ENCODE measurements around the gene OXSR1.

OXSR1 gene

DNA sequence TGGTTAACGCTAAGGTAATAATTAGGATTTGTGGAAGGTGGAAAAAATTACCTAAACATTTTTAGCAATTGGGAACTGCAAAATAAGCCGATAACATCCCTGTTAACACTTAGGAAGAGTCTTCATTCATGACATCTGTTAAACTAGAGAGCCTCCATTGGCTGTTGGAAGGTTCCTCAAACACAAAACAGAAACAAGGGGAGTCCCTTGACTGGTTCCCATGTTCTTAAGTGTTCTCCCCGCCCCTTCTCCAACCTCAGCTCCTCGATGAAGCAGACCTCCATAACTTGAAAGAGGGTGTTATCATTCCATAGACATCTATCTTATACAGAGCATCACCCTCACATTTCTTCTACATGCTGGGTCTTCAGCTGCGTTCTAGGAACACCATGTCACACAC is 102.8 kb downstream of the OXSR1 start:
- Histone ChIP-seq H3K9me3 (replicated peaks in 1 of 2; ENCODE audit: control insufficient read depth in 2 of 2, insufficient read depth in 1 of 2, low read depth in 1 of 2, low read length in 2 of 2) (peaks cover 0 to 1% of the 10 kb centered on the region in 2 donors), H3K18ac (ENCODE audit: low read length) (no peak overlapping the region), H2BK5ac (ENCODE audit: low read length) (no peak overlapping the region), H2BK120ac (ENCODE audit: low read depth, low read length) (no peak overlapping the region), H3K27ac (replicated peaks; ENCODE audit: low read length) (no peak overlapping the region), H3K23ac (ENCODE audit: low read depth, low read length, poor library complexity) (no peak overlapping the region), H2AK5ac (ENCODE audit: low read depth, low read length) (no peak overlapping the region), H3K4me1 (ENCODE audit: control insufficient read depth in 2 of 2, insufficient read depth in 1 of 2, low read depth in 1 of 2, low read length in 2 of 2) (peaks cover 7 to 10% of the 10 kb centered on the region in 2 donors), H3K27me3 (ENCODE audit: control insufficient read depth in 3 of 3, insufficient read depth in 3 of 3, low read depth in 1 of 3, low read length in 3 of 3) (no peaks in the 10 kb centered on the region), H3K14ac (ENCODE audit: low read length) (no peak overlapping the region), H2BK15ac (ENCODE audit: low read length) (no peak overlapping the region), H3K4me2 (ENCODE audit: insufficient read depth, low read length, poor library complexity, severe bottlenecking) (no peak overlapping the region), H3K4me3 (ENCODE audit: low read length in 2 of 2) (no peak overlapping the region), H3K9ac (ENCODE audit: low read depth, low read length, poor library complexity) (no peak overlapping the region), H3K79me1 (ENCODE audit: low read depth, low read length) (no peaks in the 10 kb centered on the region), H2AFZ (ENCODE audit: low read length) (no peak overlapping the region), H3K4ac (ENCODE audit: low read length) (no peak overlapping the region), H4K8ac (ENCODE audit: low read depth, low read length) (no peak overlapping the region), H3K36me3 (replicated peaks in 1 of 2; ENCODE audit: control insufficient read depth in 2 of 2, insufficient read depth in 2 of 2, low read length in 2 of 2) (no peaks in the 10 kb centered on the region), H4K91ac (ENCODE audit: low read depth, low read length, poor library complexity) (no peak overlapping the region), H2BK12ac (ENCODE audit: low read length) (no peak overlapping the region)
- no peak for DNase-seq (ENCODE audit: low spot score)
- no CpG with 5 or more reads among the region's 5 CpGs for WGBS, 2 donors (ENCODE audit: extremely low coverage in 2 of 2, insufficient read length in 2 of 2, insufficient replicate concordance in 1 of 2)

DNA sequence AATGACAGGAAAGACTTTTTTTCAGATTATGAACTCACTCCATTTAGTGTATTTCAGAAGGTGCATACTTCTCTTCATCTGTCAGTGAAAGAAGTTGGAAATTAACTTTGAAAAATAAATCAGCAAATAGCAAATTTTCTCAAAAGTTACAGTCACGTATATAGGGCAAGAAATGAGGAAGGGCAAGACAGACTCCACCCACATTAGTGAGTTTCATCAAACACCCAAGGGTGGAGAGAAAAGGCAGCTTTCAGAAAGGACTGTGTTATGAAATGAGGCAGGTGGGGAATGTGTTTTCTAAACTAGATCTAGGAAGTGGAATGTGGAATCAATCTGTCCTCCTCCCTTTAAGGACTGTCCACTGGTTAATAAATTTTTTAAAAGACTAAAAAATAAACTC is 103.2 kb downstream of the OXSR1 start:
- Histone ChIP-seq H3K27me3 (ENCODE audit: control insufficient read depth in 3 of 3, insufficient read depth in 3 of 3, low read depth in 1 of 3, low read length in 3 of 3) (no peaks in the 10 kb centered on the region), H2BK120ac (ENCODE audit: low read depth, low read length) (no peak overlapping the region), H3K4me2 (ENCODE audit: insufficient read depth, low read length, poor library complexity, severe bottlenecking) (no peak overlapping the region), H3K4ac (ENCODE audit: low read length) (no peak overlapping the region), H4K91ac (ENCODE audit: low read depth, low read length, poor library complexity) (no peak overlapping the region), H2BK12ac (ENCODE audit: low read length) (no peak overlapping the region), H3K9ac (ENCODE audit: low read depth, low read length, poor library complexity) (no peak overlapping the region), H3K4me3 (ENCODE audit: low read length in 2 of 2) (no peak overlapping the region), H2AFZ (ENCODE audit: low read length) (no peak overlapping the region), H4K8ac (ENCODE audit: low read depth, low read length) (no peak overlapping the region), H3K4me1 (ENCODE audit: control insufficient read depth in 2 of 2, insufficient read depth in 1 of 2, low read depth in 1 of 2, low read length in 2 of 2) (peaks cover 7 to 10% of the 10 kb centered on the region in 2 donors), H2BK15ac (ENCODE audit: low read length) (no peak overlapping the region), H3K36me3 (replicated peaks in 1 of 2; ENCODE audit: control insufficient read depth in 2 of 2, insufficient read depth in 2 of 2, low read length in 2 of 2) (no peaks in the 10 kb centered on the region), H2AK5ac (ENCODE audit: low read depth, low read length) (no peak overlapping the region), H3K23ac (ENCODE audit: low read depth, low read length, poor library complexity) (no peak overlapping the region), H3K9me3 (replicated peaks in 1 of 2; ENCODE audit: control insufficient read depth in 2 of 2, insufficient read depth in 1 of 2, low read depth in 1 of 2, low read length in 2 of 2) (peaks cover 0 to 1% of the 10 kb centered on the region in 2 donors), H3K14ac (ENCODE audit: low read length) (no peak overlapping the region), H3K79me1 (ENCODE audit: low read depth, low read length) (no peaks in the 10 kb centered on the region), H3K18ac (ENCODE audit: low read length) (no peak overlapping the region), H3K27ac (replicated peaks; ENCODE audit: low read length) (no peak overlapping the region), H2BK5ac (ENCODE audit: low read length) (no peak overlapping the region)
- WGBS, 2 donors (ENCODE audit: extremely low coverage in 2 of 2, insufficient read length in 2 of 2, insufficient replicate concordance in 1 of 2) = no CpG with 5 or more reads among the region's 1 CpG
- DNase-seq (ENCODE audit: low spot score) = no peak

DNA sequence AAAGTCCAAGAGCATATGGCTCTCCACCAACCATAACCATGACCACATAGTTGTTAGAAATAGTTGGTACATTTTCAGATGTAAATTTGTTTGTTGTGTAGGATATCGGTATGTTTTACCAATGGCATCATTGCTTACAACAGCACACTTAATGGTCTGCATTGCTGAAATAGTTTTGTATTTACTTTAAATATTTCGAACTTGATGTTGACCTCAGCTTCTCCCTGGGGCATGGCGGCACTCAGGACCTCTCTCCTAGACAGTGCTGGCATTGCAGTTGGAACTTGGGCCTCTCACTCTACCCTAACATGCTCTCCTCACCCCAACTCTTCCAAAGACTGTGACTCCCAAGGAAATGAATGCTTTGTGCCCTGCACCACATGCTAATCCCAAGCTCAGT is 105.3 kb downstream of the OXSR1 start:
- Histone ChIP-seq H3K14ac (ENCODE audit: low read length) (no peak overlapping the region), H3K23ac (ENCODE audit: low read depth, low read length, poor library complexity) (no peak overlapping the region), H3K27me3 (ENCODE audit: control insufficient read depth in 3 of 3, insufficient read depth in 3 of 3, low read depth in 1 of 3, low read length in 3 of 3) (no peaks in the 10 kb centered on the region), H3K79me1 (ENCODE audit: low read depth, low read length) (no peaks in the 10 kb centered on the region), H3K18ac (ENCODE audit: low read length) (no peak overlapping the region), H3K4me2 (ENCODE audit: insufficient read depth, low read length, poor library complexity, severe bottlenecking) (no peak overlapping the region), H2BK15ac (ENCODE audit: low read length) (no peak overlapping the region), H3K4me3 (ENCODE audit: low read length in 2 of 2) (no peak overlapping the region), H2AK5ac (ENCODE audit: low read depth, low read length) (no peak overlapping the region), H3K4me1 (ENCODE audit: control insufficient read depth in 2 of 2, insufficient read depth in 1 of 2, low read depth in 1 of 2, low read length in 2 of 2) (peaks cover 2 to 3% of the 10 kb centered on the region in 2 donors), H2BK5ac (ENCODE audit: low read length) (no peak overlapping the region), H3K27ac (replicated peaks; ENCODE audit: low read length) (no peak overlapping the region), H3K36me3 (replicated peaks in 1 of 2; ENCODE audit: control insufficient read depth in 2 of 2, insufficient read depth in 2 of 2, low read length in 2 of 2) (no peaks in the 10 kb centered on the region), H4K8ac (ENCODE audit: low read depth, low read length) (no peak overlapping the region), H4K91ac (ENCODE audit: low read depth, low read length, poor library complexity) (no peak overlapping the region), H2BK120ac (ENCODE audit: low read depth, low read length) (no peak overlapping the region), H3K4ac (ENCODE audit: low read length) (no peak overlapping the region), H3K9me3 (replicated peaks in 1 of 2; ENCODE audit: control insufficient read depth in 2 of 2, insufficient read depth in 1 of 2, low read depth in 1 of 2, low read length in 2 of 2) (peaks cover 0 to 2% of the 10 kb centered on the region in 2 donors), H2BK12ac (ENCODE audit: low read length) (no peak overlapping the region), H2AFZ (ENCODE audit: low read length) (no peak overlapping the region), H3K9ac (ENCODE audit: low read depth, low read length, poor library complexity) (no peak overlapping the region)
- WGBS, 2 donors (ENCODE audit: extremely low coverage in 2 of 2, insufficient read length in 2 of 2, insufficient replicate concordance in 1 of 2) = no CpG with 5 or more reads among the region's 3 CpGs
- no peak for DNase-seq (ENCODE audit: low spot score)

DNA sequence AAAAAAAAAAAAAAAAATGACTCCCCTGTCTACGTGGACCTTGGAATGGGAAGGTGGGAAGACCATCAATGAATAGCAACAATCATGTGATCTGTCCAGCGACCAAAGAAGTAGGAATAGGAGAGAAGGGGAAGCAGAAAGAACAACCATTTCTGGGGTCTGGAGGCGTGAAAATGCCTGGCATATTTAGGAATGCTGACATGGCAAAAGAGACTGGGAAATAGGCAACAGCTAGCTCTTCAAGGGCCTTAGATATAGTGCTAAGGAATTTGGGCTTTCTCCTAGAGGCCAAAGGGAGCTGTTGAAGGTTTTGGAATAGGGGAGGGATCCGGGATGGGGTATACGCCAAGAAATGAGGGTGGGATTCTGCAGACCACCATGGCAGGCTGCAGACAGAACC is 106.2 kb downstream of the OXSR1 start:
- H4K91ac ChIP-seq (ENCODE audit: low read depth, low read length, poor library complexity) = no peak overlapping the region
- no peaks in the 10 kb centered on the region for H3K79me1 ChIP-seq (ENCODE audit: low read depth, low read length)
- H3K4me2 ChIP-seq (ENCODE audit: insufficient read depth, low read length, poor library complexity, severe bottlenecking) = no peak overlapping the region
- H3K9me3 ChIP-seq (replicated peaks in 1 of 2; ENCODE audit: control insufficient read depth in 2 of 2, insufficient read depth in 1 of 2, low read depth in 1 of 2, low read length in 2 of 2) = peaks cover 0 to 3% of the 10 kb centered on the region in 2 donors
- H2BK12ac ChIP-seq (ENCODE audit: low read length) = no peak overlapping the region
- H3K14ac ChIP-seq (ENCODE audit: low read length) = no peak overlapping the region
- no peak overlapping the region for H3K4ac ChIP-seq (ENCODE audit: low read length)
- no peak for DNase-seq (ENCODE audit: low spot score)
- no peak overlapping the region for H4K8ac ChIP-seq (ENCODE audit: low read depth, low read length)
- H2BK120ac ChIP-seq (ENCODE audit: low read depth, low read length) = no peak overlapping the region
- H3K9ac ChIP-seq (ENCODE audit: low read depth, low read length, poor library complexity) = no peak overlapping the region
- H3K23ac ChIP-seq (ENCODE audit: low read depth, low read length, poor library complexity) = no peak overlapping the region
- H2BK15ac ChIP-seq (ENCODE audit: low read length) = no peak overlapping the region
- no peak overlapping the region for H3K4me3 ChIP-seq (ENCODE audit: low read length in 2 of 2)
- no peak overlapping the region for H2BK5ac ChIP-seq (ENCODE audit: low read length)
- no peak overlapping the region for H3K27ac ChIP-seq (replicated peaks; ENCODE audit: low read length)
- no peaks in the 10 kb centered on the region for H3K36me3 ChIP-seq (replicated peaks in 1 of 2; ENCODE audit: control insufficient read depth in 2 of 2, insufficient read depth in 2 of 2, low read length in 2 of 2)
- peaks cover 2 to 3% of the 10 kb centered on the region in 2 donors for H3K4me1 ChIP-seq (ENCODE audit: control insufficient read depth in 2 of 2, insufficient read depth in 1 of 2, low read depth in 1 of 2, low read length in 2 of 2)
- H2AK5ac ChIP-seq (ENCODE audit: low read depth, low read length) = no peak overlapping the region
- WGBS, 2 donors (ENCODE audit: extremely low coverage in 2 of 2, insufficient read length in 2 of 2, insufficient replicate concordance in 1 of 2) = no CpG with 5 or more reads among the region's 5 CpGs
- no peaks in the 10 kb centered on the region for H3K27me3 ChIP-seq (ENCODE audit: control insufficient read depth in 3 of 3, insufficient read depth in 3 of 3, low read depth in 1 of 3, low read length in 3 of 3)
- no peak overlapping the region for H3K18ac ChIP-seq (ENCODE audit: low read length)
- H2AFZ ChIP-seq (ENCODE audit: low read length) = no peak overlapping the region
